Measurements from ENCODE around the gene ENOPH1. TPM values are rescaled to one million over a fixed set of nuclear protein-coding genes. Genes with fewer than 3 reads are reported as not detected.

The ENOPH1 gene
- polyA plus RNA-seq, 1 donor from 2014 or later: 159 TPM

GRCh38 chr4:82508011-82508410 lies 77.6 kb downstream of the ENOPH1 start:
- Histone ChIP-seq H3K4me3 (ENCODE audit: low read length) (no peak overlapping the region), H3K9me2 (ENCODE audit: insufficient read depth, low read length) (no peaks in the 10 kb centered on the region), H4K20me1 (ENCODE audit: insufficient read depth) (no peaks in the 10 kb centered on the region), H3K4me2 (ENCODE audit: low read length) (no peak overlapping the region), H2AFZ (ENCODE audit: low read depth, low read length) (no peak overlapping the region), H3K79me2 (replicated peaks; ENCODE audit: insufficient read depth, low read length) (no peaks in the 10 kb centered on the region), H3K27me3 (ENCODE audit: insufficient read depth, low read depth, low read length) (no peaks in the 10 kb centered on the region), H3K36me3 (ENCODE audit: insufficient read depth, low read length) (no peaks in the 10 kb centered on the region), H3F3A (ENCODE audit: insufficient read depth, low read length, poor library complexity, severe bottlenecking) (no peaks in the 10 kb centered on the region), H3K27ac (ENCODE audit: low read length) (no peak overlapping the region), H3K9ac (ENCODE audit: low read length) (no peak overlapping the region), H3K9me3 (ENCODE audit: low read length) (no peaks in the 10 kb centered on the region)
- no peak for TF ChIP-seq TAF1 (IDR thresholded peaks at IDR 0.05; ENCODE audit: low read depth)
- TF ChIP-seq POLR2AphosphoS5 (IDR thresholded peaks at IDR 0.05): no peak
- TF ChIP-seq SMC3 (conservative IDR thresholded peaks at IDR 0.05; ENCODE audit: poor library complexity): no peak
- TF ChIP-seq RAD21 (conservative IDR thresholded peaks at IDR 0.05): no peak

DNA sequence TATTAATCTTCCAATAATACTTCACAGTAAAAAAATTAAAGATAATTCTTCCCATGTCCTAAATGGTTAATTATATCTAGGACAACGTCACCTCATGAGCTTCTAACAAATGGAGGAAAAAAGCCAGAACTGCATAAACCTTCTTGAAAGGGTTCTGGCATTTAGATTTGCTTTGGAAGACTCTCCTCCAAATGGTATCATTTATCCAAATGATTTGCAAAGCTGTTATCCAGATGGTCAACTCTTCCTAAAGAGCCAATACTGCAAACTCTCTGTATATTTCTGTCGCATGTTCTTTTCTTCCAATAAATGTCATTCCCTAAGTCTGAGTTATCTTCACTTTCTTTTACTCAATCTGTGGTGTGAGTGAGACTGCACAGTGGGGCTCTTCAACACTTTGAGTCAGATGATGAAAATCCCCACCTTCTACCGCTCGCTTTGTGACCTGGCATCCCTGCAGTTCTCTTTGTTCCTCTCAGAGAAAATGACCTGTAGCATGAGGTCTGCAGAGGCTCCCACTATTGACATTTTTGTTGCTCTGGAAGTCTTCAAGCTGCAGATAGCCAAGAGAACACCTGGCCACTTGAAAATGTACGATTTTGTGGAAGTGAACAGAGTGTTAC lies 78.5 kb downstream of the ENOPH1 start:
- Histone ChIP-seq H3K9me2 (ENCODE audit: insufficient read depth, low read length) (no peaks in the 10 kb centered on the region), H3K4me3 (ENCODE audit: low read length) (no peak overlapping the region), H3F3A (ENCODE audit: insufficient read depth, low read length, poor library complexity, severe bottlenecking) (no peaks in the 10 kb centered on the region), H4K20me1 (ENCODE audit: insufficient read depth) (no peaks in the 10 kb centered on the region), H3K36me3 (ENCODE audit: insufficient read depth, low read length) (no peaks in the 10 kb centered on the region), H3K9me3 (ENCODE audit: low read length) (no peaks in the 10 kb centered on the region), H3K27me3 (ENCODE audit: insufficient read depth, low read depth, low read length) (no peaks in the 10 kb centered on the region), H3K27ac (ENCODE audit: low read length) (no peak overlapping the region), H3K79me2 (replicated peaks; ENCODE audit: insufficient read depth, low read length) (no peaks in the 10 kb centered on the region), H3K4me2 (ENCODE audit: low read length) (no peak overlapping the region), H2AFZ (ENCODE audit: low read depth, low read length) (no peak overlapping the region), H3K9ac (ENCODE audit: low read length) (no peak overlapping the region)
- TF ChIP-seq TAF1 (IDR thresholded peaks at IDR 0.05; ENCODE audit: low read depth) (no peak), POLR2AphosphoS5 (IDR thresholded peaks at IDR 0.05) (no peak), REST (IDR thresholded peaks at IDR 0.05; ENCODE audit: borderline replicate concordance) (no peak), EP300 (conservative IDR thresholded peaks at IDR 0.05; ENCODE audit: poor library complexity, severe bottlenecking) (no peak), EZH2 (IDR thresholded peaks at IDR 0.05; ENCODE audit: borderline replicate concordance, insufficient read depth, low read length, poor library complexity, severe bottlenecking) (no peak), RAD21 (conservative IDR thresholded peaks at IDR 0.05) (no peak), MXI1 (conservative IDR thresholded peaks at IDR 0.05; ENCODE audit: poor library complexity, severe bottlenecking) (no peak), SMC3 (conservative IDR thresholded peaks at IDR 0.05; ENCODE audit: poor library complexity) (no peak)
- TF ChIP-seq, protein P1, sequence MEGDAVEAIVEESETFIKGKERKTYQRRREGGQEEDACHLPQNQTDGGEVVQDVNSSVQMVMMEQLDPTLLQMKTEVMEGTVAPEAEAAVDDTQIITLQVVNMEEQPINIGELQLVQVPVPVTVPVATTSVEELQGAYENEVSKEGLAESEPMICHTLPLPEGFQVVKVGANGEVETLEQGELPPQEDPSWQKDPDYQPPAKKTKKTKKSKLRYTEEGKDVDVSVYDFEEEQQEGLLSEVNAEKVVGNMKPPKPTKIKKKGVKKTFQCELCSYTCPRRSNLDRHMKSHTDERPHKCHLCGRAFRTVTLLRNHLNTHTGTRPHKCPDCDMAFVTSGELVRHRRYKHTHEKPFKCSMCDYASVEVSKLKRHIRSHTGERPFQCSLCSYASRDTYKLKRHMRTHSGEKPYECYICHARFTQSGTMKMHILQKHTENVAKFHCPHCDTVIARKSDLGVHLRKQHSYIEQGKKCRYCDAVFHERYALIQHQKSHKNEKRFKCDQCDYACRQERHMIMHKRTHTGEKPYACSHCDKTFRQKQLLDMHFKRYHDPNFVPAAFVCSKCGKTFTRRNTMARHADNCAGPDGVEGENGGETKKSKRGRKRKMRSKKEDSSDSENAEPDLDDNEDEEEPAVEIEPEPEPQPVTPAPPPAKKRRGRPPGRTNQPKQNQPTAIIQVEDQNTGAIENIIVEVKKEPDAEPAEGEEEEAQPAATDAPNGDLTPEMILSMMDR (IDR thresholded peaks at IDR 0.05; ENCODE audit: poor library complexity, severe bottlenecking): no peak
